HTR-8/SVneo (cell line): Measurements from ENCODE around the gene RAD51D.
"Not testable (repeated sequence)": the region's sequence is repeated elsewhere in the genome, so short reads cannot be mapped to it uniquely, and the experiment has no call there.

ENCODE experiments used
- DNase-seq: peaks from one replicate; pipeline ENCODE4 v3.0.0; 2011; ENCODE audit warnings: low spot score, mixed read lengths; ENCODE audit not compliant: insufficient read length
- FAIRE-seq: peaks from 2 replicates; lab custom pipeline; 2011; peaks lifted over from hg19 to GRCh38; lab: Jason Lieb, UNC

RAD51D gene

DNA sequence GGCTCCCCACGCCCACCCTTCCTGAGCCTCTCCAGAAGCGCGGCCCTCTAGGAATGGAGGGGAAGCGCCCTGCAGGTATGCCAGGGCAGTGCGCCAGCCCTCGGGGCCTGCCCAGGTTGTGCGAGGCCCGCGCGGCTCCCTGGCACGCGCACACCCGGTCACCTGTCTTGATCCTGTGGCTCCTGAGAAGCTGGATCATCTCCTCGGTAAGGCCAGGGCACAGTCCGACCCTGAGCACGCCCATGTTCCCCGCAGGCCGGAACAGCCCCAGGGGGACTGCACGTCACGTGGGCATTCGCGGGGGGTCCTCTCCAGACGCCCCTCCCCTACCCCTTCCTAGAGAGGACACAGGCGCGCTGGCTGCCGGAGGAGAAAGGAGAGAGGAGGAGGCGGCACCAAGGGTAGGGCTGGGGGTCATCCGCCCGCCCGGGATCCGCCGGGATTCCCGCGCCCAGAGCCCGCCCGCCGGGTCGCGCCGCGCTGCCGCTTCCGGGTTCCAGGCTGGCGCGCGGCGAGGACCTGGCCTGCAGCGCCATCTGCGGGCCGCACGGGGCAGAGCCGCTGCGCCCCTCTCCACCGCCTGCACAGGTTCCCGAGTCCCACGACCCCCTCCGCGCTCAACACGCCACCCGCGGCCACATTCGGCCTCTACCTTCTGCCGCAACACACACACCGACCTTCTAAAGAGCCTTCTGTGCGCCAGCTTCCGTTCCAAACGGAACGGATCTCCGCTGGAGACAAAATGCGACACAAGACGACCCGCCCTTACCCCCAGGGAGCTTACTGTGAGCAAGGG, at the start of gene RAD51D:
RAD51D (minus strand) TSS at position 491 of the 796 bp plus-strand sequence; CDS start at position 244, 247 bp downstream.
- DNase-seq (peak; percentile 87), FAIRE-seq (peak; percentile 55)

DNA sequence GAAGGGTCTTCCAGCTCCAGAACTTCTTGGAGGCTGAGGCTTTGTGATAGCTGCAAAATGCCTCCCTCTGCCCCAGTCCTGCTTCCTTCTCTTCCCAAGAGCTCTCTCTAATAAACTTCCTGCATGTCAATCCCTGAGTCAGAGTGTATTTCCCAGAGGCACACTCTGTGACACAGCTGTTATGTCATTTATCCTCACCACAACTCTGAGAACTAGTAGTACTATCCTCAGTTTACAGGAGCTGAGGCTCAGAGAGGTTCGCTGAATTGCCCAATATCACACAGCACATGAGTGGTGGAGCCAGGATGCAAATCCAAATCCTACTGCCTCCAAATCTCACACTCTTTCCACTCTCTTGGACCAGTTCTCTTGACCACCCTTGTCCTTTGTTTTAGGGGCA, 48.0 kb upstream of the RAD51D start:
- DNase-seq (no peak), FAIRE-seq (no peak)

DNA sequence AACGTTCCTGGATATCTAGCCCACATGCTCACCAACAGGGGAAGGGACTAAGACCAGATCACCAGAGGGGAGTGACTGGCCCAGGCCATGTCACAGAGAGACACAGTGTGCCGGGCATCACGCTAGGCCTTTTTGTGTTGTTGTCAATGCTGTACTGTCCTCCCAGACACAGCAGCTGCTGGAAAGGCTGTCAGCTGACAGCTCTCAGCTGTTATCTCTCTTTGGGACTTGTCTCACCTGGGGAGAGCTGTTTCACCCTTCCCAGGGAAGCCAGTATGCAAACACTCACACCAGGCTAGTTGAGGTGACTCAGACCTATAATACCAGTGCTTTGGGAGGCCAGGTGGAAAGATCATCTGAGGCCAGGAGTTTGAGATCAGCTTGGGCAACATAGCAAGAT, 47.4 kb upstream of the RAD51D start:
- FAIRE-seq: no peak
- no peak for DNase-seq

DNA sequence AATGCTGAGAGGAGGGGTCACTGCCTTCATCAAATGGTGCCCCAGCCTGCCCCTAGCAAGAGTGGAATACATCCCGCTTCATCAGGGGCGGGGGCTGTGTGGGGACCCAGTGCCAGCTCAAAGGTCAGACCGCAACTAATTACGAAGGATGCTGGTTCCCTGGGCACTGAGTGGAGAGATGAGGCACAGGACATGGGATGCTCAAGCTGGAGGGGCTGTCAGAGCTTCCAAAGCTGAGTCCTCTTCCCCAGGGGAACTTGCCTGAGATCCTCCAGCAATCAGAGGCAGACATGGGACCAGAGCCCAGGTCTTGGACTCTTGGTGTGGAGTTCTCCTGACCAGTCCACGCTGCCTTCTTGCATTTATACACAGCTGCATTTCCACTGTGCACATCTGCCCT, 46.9 kb upstream of the RAD51D start:
- DNase-seq (no peak), FAIRE-seq (no peak)

DNA sequence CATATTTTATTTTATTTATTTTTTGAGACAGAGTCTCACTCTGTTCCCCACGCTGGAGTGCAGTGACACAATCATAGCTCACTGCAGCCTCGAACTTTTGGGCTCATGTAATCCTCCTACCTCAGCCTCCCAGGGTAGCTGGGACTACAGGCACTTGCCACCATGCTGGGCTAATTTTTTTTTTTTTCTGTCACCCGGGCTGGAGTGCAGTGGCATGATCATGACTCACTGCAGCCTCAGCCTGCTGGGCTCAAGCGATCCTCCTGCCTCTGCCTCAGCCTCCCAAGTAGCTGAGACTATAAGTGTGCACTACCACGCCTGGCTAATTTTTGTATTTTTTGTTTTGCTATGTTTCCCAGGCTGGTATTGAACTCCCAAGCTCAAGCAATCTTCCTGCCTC, 45.1 kb upstream of the RAD51D start:
- DNase-seq (no peak), FAIRE-seq (no peak)

DNA sequence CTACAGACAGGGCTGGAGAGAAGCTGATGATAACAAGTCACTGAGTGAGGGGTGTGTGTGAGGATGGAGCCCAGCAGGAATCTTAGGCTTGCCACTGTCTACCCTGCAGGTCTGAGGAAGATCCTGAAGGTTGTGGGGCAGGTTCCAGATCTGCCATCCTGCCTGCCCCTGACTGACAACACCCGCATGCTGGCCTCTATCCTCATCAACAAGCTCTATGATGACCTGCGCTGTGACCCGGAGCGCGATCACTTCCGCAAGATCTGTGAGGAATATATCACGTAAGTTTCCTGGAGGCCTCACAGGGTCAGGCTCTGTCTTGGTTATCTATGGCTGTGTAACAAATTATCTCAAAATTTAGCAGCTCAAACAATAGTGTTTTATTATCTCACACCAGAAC, 44.2 kb upstream of the RAD51D start:
- no peak for DNase-seq
- no peak for FAIRE-seq

DNA sequence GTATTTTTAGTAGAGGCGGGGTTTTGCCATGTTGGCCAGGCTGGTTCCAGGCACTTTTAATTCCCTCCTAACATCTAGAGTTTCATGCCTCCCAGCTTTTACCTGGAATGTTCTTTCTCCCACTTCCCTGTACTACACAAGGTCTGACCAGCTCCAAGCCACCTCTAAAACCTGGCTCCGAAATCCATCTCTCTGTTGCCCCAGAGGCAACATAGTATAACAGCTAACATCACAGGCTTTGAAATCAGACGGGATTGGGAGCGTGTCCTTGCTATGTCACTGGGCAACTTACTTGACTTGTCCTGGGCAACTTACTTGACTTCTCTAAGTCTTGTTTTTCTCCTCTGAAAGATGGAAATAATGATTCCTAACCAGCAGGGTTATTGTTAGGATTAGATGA, 43.1 kb upstream of the RAD51D start:
- DNase-seq (no peak), FAIRE-seq (no peak)

DNA sequence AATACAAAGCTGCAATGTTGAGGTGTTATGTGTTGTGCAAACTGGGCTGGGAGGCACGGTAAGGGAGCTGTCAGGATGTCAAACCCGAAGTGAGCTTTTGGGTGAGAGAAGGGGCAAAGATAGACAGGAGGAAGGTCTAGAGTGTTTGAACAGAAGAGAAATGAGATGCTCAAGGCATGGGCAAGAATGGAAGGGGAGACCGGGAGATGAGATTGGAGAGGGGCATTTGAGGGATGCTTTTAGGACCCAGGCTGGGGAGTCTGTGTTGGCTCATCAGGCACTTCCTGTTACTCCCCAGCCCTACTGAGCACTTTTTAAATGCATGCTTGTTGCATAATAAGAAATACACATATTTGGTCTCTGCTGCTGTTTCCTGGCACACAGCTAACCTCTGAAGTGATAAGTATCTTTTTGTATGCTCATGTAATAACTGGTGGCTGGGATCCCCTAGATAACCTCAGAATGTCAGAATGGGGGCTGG, 41.7 kb upstream of the RAD51D start:
- DNase-seq (no peak), FAIRE-seq (no peak)

DNA sequence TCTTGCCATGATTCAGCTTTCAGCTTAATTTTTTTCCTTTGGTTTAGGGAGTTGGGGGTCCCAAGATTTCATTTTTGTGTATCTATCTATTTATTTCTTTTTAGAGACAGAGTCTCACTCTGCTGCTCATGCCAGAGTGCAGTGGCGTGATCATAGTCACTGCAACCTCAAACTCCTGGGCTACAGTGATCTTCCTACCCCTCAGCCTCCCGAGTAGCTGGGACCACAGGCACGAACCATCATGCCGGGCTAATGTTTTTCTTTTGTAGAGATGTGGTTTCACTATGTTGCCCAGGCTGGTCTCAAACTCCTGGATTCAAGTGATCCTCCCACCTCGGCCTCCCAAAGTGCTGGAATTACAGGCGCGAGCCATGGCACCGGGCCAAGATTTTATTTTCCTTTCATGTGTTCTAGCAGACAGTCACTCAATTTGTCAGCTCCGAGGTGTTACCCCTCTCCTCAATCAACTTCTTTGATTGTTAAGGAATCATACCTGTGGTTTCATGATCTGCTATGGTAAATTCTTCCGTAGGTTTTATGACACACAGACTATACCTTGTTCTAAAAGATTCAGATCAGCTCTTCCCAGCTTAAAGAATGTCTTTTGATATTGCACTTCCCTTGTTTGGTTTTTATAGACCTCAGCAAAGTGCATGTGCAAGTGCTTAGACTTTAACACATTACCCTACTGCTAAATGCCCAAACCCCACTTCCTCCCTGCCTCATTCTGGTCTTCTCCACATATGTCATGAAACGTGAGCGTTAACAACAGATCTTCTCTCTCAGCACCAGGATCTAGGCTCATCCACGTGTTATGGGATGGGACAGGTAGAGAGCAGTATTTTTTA, 40.9 kb upstream of the RAD51D start:
- no peak for DNase-seq
- no peak for FAIRE-seq

DNA sequence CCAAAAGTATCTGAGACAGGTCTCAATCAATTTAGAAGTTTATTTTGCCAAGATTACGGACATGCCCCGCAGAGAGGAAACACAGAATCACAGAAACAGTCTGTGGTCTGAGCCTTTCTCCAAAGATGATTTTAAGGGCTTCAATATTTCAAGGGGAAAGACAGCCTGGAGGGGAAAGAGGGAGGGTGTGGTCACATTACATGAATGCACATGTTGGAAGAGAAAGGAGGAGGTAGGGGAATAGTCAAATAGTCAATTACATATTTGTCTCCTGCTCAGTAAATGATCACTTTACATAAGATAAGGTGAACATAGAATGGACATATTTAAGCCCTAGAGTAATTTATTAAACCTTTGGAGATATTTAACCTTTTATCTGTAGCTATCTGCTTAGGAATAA, 40.3 kb upstream of the RAD51D start:
- FAIRE-seq (no peak), DNase-seq (no peak)

DNA sequence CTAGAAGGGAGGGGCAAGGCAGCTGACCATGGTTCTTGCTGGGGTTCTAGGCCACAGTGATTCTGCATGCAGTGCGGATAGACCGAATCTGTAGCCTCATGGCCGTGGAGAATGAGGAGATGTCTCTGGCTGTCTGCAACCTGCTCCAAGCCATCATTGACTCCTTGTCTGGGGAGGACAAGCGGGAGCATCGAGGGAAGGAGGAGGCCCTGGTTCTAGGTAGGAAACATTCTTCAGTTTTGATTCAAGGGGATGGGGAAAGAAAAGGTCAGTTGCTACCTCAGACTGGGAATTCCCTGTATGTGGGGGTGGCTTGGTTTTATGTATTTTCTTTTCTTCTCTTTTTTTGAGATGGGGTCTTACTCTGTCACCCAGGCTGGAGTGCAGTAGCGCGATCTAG, 35.6 kb upstream of the RAD51D start:
- DNase-seq (no peak), FAIRE-seq (no peak)

DNA sequence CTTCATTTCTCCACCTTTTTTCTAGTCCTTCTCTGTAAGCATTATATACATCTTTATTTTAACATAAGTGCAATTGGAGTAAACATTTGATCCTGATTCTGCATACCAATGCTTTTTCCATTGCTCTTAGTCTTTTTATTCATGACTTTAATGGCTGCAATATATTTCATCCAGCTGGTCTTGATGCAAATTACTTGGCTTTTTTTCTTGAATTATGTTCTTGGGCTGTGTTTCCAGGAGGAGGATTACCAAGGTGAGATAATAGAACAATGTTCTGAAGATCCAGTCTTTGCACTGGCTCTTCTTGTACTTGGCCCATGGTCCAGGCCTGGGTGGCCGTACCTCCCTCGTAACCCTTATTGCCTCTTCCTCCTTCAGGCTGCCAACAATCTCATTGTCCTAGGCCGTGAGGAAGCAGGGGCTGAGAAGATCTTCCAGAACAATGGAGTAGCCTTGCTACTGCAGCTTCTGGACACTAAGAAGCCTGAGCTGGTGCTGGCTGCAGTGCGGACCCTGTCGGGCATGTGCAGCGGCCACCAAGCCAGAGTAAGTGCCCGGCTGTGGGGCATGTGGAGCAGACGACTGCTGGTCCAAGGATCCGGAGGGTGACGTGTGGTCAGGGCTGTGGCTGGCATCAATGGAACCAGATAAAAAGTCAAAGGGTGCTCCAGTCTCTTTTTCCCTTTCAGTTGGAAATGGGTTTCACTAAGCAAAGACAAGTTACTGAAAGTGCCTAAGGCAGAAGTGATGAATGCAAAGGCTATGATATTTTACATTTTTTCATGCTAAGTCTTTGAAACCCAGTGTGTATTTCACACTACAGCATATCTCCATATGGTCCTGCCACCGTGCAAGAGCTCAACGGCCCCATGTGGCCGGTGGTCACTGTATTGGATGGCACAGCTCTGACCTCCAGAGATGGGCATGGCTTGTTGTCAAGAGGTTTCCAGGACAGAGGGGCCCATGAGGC, 34.8 kb upstream of the RAD51D start:
- no peak for DNase-seq
- no peak for FAIRE-seq

DNA sequence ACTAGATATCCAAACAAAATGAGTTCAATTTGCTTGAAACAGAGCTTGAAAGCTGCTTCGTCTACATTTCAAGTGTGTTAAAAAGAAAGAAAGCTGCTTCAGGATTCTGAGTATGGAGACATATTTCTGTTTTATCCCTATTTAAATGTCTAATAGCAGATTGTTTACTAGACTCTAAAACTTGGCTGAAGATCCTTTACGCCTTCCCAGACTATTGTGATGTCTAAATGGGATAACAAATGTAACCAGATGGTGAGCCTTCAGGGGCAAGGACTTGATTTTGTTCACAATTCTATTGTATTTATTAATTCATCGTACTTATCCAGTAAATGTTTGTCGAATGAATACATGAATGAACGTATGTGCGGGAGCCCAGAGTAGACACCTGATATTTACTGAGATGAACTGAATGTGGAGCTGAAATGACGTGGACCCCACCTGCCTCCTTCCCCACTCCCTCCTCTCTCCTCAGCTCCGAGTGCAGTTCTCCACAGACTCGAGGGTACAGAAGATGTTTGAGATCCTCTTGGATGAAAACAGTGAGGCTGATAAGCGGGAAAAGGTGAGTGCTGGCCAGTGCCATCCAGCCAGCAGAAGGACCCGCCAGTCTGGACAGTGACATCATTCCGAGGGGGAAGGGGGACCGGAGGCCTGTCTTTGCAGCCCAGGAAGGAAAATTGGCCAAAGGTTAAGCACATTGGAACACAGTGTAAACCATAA, 32.9 kb upstream of the RAD51D start:
- DNase-seq (no peak), FAIRE-seq (no peak)

DNA sequence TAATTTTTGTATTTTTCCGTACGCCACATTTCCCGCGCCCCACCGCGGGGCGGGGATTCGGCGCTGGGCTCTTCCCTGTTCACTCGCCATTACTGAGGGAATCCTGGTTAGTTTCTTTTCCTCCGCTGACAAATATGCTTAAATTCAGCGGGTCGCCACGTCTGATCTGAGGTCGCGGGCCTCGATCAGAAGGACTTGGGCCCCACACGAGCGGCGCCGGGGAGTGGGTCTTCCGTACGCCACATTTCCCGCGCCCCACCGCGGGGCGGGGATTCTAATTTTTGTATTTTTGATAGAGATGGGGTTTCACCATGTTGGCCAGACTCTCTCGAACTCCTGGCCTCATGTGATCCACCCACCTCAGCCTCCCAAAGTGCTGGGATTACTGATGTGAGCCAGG, 31.4 kb upstream of the RAD51D start:
- DNase-seq, FAIRE-seq: not testable (repeated sequence)

DNA sequence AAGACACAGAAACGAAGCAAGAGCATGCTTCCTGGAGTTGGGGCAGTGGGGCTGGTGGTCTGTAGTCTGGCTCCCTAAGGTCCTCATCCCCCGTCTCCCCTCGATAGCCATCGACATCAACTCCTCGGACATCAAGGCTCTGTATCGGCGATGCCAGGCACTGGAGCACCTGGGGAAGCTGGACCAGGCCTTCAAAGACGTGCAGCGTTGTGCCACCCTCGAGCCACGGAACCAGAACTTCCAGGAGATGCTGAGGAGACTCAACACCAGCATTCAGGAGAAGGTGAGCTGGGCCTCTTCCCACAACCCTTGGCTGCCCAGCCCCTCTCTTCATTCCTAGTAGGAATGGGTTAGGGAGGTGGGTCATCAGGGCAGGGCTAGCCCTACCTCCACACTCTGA, 30.3 kb upstream of the RAD51D start:
- DNase-seq: no peak
- FAIRE-seq: no peak

DNA sequence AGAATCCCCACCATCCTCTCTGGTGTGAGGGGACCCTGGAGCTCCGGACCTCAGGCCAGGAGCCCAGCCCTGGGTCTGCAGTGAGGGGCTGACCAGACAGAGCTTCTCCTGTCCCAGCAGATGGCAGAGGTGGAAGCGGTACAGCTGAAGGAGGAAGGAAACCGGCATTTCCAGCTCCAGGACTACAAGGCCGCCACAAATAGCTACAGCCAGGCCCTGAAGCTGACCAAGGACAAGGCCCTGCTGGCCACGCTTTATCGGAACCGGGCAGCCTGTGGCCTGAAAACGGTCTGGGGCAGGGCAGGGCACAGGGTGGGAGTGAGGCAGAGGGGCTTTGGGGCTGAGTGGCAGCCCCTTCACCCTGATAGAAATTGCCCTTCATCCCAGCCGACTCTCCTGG, 28.5 kb upstream of the RAD51D start:
- no peak for DNase-seq
- FAIRE-seq: no peak

DNA sequence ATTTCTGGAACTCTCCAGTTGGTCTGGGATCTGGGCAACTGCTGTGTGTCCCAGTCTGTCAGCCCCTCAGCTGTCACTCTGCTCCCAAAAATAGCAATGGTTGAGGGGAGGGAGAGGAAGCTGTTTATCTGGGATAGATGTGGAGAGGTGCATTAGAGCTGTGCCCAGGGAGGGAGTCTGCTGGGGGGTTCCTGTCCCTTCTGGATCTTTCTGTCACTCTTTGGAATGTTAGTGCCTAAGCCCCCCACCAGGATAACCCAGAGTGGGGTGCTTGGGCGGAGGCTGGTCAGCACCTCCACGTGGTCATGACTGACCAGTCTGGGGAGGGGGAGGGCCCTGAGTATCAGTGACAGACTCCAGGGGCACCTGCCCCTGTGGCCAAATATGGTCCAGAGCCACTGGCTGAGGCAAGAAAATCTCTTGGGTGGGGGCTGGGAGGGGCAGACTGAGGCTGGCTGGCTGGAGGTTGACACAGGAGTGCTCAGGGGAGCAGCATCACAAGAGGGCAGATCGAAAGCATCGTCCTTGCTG, 27.8 kb upstream of the RAD51D start, which contains the start of gene UNC45B:
UNC45B (plus strand) TSS at position 443 of the 531 bp plus-strand sequence. CDS start 447 bp downstream, outside the sequence.
- FAIRE-seq: no peak

DNA sequence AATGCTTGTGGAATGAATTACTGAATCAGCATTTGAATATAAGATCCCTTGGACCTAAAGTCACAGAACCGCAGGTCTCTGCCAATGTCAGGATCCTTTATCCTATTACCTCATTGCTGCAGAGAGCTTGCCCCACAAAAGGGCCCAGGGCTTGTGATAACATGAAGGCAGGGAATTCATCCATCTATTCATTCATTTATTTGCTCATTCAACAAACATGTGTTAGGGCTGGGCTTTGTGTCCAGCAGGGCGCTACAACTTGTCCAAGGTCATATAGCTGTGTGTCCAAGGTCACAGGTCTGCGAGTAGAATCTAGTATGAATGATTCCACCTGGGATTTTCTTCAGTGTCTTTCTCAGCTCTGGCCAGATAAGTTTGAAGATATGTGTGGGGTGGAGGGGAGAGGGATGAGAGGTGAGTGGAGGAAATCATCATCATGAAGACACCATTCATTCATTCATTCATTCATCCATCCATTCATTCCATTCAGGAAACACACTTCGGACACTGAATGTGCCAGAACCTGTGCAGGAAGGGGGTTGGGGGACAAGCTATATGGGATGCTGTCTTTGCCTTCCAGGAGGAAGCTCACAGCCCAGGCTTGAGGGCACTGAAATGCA, 26.7 kb upstream of the RAD51D start:
- FAIRE-seq: no peak

More for the DNA sequence above, 27.8 kb upstream of the RAD51D start, which contains the start of gene UNC45B:
- no peak for DNase-seq

DNA sequence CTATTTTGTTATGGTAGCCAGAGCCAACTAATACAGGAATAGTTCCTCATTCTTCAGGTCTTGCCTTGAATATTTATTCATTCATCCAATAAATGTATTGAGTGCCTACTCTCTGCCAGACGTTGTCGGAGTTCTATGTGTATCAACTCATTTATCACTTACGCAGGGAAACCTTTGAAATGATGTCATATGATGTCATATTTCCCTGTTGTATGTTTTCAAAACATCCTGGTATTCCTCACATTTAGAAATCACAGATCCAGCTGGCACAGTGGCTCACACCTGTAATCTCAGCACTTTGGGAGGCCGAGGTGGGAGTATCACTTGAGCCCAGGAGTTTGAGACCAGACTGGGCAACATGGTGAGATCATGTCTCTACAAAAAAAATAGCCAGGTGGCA, 25.2 kb upstream of the RAD51D start:
- DNase-seq (no peak), FAIRE-seq (no peak)

More for the DNA sequence above, 26.7 kb upstream of the RAD51D start:
- no peak for DNase-seq
